Activated T-cell treated with anti-CD3 and anti-CD28 coated beads, Interleukin-2, amount 50 U/mL, for 24 hours (primary cell): Measurements from ENCODE around the gene TP53RK.

Experiments used
- DNase-seq: peaks from one replicate; pipeline ENCODE4 v3.0.0-alpha.2; 2020
- H3K27ac Mint-ChIP-seq: 2 replicates; pipeline ENCODE4 v1.8.0; 2020; ENCODE audit warnings: mild to moderate bottlenecking, mixed read lengths
- H3K27me3 Mint-ChIP-seq: 2 replicates; pipeline ENCODE4 v1.8.0; 2020; ENCODE audit warnings: mixed read lengths
- H3K36me3 Mint-ChIP-seq: 2 replicates; pipeline ENCODE4 v1.8.0; 2020; ENCODE audit warnings: low read depth, mixed read lengths
- H3K4me1 Mint-ChIP-seq: 2 replicates; pipeline ENCODE4 v1.8.0; 2020; ENCODE audit warnings: low read depth, mixed read lengths
- H3K4me3 Mint-ChIP-seq: 2 replicates; pipeline ENCODE4 v1.8.0; 2020; ENCODE audit warnings: mild to moderate bottlenecking, moderate library complexity, mixed read lengths
- H3K9me3 Mint-ChIP-seq: 2 replicates; pipeline ENCODE4 v1.8.0; 2020; ENCODE audit warnings: mixed read lengths

Gene TP53RK

DNA sequence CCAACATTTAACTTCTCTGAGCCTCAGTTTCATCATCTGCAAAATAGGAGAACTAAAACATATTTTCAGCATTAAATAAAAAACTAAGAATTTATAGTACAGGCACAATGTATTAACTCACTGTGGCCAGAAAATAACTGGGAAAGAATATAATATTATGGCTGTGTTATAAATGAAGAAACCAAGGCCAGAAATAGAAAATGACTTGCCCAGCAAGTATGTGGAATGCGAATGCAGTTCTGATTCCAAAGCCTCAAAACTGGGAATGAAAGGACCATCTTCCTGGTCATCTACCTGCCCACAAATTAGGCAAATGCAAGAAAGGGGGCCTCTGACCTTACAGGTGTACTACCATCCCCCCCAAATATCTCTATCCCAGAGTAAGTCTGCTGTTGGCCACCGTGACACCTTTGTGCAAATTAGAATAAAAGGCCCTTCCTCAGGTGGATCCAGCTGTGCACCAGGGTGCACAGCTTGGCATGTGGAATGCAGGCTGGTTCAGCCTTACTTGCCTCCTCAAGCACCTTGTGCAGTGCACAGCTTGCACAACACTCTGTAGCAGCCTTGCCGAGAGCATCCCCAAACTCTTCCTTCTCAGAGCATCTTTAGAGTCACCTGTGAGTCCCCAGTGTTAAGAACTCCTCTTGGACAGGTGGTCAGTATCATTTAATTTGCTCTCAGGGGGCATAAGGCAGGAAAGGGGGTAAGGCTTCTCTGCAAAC lies 42.4 kb downstream of the TP53RK start:
- H3K4me3 Mint-ChIP-seq: no peak overlapping the region
- H3K27me3 Mint-ChIP-seq: peaks cover 22% of the 10 kb centered on the region
- H3K9me3 Mint-ChIP-seq: no peaks in the 10 kb centered on the region
- H3K4me1 Mint-ChIP-seq: no peaks in the 10 kb centered on the region
- H3K36me3 Mint-ChIP-seq: no peaks in the 10 kb centered on the region
- DNase-seq: no peak
- no peak overlapping the region for H3K27ac Mint-ChIP-seq

DNA sequence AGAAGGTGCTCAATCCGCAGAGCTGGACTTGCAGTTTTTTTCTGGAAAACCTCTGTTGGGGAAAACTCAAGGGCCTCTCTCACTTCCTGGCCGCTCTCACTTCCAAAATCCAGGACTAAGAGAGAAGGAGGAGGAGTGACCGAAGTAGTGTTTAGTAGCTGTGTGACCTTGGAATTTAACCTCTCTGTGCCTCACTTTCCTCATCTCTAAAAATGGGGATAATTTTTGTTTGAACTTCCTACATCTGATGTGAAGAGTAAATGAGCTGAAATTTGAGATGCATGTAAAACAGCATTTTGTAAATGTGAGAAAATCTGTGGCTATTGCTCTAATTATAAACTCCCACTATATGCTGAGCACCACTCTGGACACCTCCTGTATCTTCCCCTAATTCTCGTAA lies 43.1 kb downstream of the TP53RK start:
- Mint-ChIP-seq H3K27me3 (peaks cover 20% of the 10 kb centered on the region), H3K4me1 (no peaks in the 10 kb centered on the region), H3K27ac (no peak overlapping the region), H3K9me3 (no peaks in the 10 kb centered on the region), H3K36me3 (no peaks in the 10 kb centered on the region), H3K4me3 (no peak overlapping the region)
- no peak for DNase-seq

DNA sequence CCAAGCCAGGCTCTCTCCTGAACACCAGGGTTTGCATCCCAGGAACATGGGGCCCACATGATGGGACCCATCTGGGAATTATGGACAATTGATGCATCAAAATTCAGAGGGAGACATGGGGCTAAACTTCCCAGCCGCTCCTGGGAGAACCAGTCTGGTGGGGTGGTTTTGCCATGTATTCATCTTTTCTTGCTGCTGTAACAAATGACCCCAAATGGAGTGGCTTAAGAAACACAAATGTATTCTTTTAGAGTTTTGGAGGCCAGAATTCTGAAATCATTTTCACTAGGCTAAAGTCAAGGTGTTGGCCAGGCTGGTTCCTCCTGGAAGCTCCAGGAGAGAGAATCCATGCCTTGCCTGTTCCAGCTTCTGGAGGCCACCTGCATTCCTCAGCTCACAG lies 44.5 kb downstream of the TP53RK start:
- no peaks in the 10 kb centered on the region for H3K9me3 Mint-ChIP-seq
- no peak for DNase-seq
- H3K27ac Mint-ChIP-seq: no peak overlapping the region
- peaks cover 9% of the 10 kb centered on the region for H3K27me3 Mint-ChIP-seq
- H3K4me3 Mint-ChIP-seq: no peak overlapping the region
- H3K36me3 Mint-ChIP-seq: no peaks in the 10 kb centered on the region
- no peaks in the 10 kb centered on the region for H3K4me1 Mint-ChIP-seq

DNA sequence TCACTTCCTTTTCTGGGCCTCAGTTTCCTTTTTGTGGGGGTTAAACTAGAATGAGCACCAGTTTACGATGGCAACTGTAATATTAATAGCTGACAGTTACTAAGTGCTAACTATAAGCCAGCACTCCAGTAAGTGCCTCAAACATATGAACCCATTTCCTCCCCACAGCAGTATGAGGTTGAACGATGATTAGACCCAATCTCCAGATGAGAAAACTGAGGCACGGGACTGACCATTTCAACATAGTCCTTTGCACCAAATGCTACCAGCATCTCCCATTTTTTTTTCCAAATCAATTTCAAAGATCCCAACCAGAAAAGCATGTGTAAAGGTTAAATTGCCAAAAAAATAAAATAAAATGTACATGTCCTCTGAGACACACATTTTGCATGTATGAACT lies 45.1 kb downstream of the TP53RK start:
- Mint-ChIP-seq H3K4me1 (no peaks in the 10 kb centered on the region), H3K36me3 (no peaks in the 10 kb centered on the region), H3K9me3 (no peaks in the 10 kb centered on the region), H3K27me3 (peaks cover 12% of the 10 kb centered on the region), H3K4me3 (no peak overlapping the region), H3K27ac (no peak overlapping the region)
- DNase-seq: no peak

DNA sequence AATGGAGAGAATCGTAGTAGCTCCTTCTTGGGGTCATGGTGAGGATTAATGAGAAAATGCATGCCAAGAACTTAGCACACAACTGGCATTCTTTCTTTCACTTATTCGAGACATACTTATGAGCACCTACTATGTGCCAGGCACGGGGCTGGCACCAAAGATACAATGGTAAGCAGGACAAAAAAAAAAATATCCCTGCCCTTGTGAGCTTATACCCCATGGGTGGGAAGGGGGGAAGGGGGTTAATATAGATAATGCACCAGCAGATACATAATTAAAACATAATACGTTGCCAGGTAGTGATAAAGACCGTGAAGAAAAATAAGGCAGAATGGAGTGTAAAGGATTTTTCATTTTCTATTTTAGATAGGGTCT lies 46.3 kb downstream of the TP53RK start:
- no peak for DNase-seq
- Mint-ChIP-seq H3K36me3 (no peaks in the 10 kb centered on the region), H3K9me3 (no peaks in the 10 kb centered on the region), H3K27ac (no peak overlapping the region), H3K27me3 (peaks cover 14% of the 10 kb centered on the region), H3K4me1 (no peaks in the 10 kb centered on the region), H3K4me3 (no peak overlapping the region)

DNA sequence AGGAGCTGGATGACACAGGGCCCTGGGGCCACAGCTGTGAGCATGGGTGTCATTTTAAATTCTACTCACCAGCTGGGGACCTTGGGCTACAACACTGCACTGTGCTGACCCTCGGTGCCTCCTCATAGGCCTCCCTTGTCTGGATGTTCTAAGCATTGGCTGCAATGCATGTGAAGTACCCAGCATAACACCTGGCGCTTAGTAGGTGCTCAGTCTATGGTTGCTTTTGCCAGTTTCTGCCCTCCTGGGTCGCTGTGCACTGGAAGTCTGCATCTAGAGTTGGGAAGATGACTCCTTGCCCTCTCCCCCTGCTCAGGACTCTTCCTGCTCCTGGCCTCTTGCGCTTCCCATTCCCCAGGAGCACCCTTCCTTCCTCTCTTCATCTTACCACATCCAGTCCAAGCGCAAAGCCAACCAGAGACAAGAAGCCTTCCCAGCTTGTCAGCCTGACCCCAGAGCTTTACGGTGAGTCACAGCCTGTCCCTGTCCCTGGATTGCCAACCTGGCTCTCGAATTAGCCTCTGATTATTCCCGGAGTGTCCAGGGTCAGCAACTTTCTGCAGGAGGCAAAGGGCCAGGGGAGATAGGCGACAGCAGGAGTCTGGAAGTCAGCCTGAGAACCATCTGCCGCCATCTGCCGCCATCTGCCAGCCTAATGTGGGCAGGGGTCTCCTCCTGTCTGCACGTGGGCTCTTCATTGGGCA lies 46.8 kb downstream of the TP53RK start:
- no peak overlapping the region for H3K4me3 Mint-ChIP-seq
- H3K27ac Mint-ChIP-seq: no peak overlapping the region
- no peaks in the 10 kb centered on the region for H3K9me3 Mint-ChIP-seq
- H3K27me3 Mint-ChIP-seq: peaks cover 14% of the 10 kb centered on the region
- no peaks in the 10 kb centered on the region for H3K36me3 Mint-ChIP-seq
- DNase-seq: no peak
- no peaks in the 10 kb centered on the region for H3K4me1 Mint-ChIP-seq

DNA sequence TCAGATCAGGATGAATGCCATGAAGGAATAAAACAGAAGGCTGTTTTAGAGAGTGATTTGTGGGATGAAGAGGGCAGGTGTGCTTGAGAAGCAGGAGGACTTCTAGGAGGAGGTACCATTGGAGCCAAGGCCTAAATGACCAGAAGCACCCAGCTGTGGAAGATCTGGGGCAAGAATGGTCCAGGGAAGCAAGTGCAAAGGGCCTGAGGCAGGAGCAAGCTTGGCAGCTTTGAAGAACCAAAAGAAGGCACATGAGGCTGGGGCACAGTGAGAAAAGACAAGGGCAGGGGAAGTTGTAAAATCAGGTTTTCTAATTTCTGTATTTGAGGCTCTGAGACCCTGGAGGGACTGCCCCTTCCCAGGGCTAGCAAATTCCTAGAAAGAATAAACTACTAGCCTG lies 47.8 kb downstream of the TP53RK start:
- Mint-ChIP-seq H3K4me3 (no peak overlapping the region), H3K9me3 (no peaks in the 10 kb centered on the region), H3K27ac (no peak overlapping the region), H3K27me3 (peaks cover 12% of the 10 kb centered on the region), H3K36me3 (no peaks in the 10 kb centered on the region), H3K4me1 (no peaks in the 10 kb centered on the region)
- no peak for DNase-seq

DNA sequence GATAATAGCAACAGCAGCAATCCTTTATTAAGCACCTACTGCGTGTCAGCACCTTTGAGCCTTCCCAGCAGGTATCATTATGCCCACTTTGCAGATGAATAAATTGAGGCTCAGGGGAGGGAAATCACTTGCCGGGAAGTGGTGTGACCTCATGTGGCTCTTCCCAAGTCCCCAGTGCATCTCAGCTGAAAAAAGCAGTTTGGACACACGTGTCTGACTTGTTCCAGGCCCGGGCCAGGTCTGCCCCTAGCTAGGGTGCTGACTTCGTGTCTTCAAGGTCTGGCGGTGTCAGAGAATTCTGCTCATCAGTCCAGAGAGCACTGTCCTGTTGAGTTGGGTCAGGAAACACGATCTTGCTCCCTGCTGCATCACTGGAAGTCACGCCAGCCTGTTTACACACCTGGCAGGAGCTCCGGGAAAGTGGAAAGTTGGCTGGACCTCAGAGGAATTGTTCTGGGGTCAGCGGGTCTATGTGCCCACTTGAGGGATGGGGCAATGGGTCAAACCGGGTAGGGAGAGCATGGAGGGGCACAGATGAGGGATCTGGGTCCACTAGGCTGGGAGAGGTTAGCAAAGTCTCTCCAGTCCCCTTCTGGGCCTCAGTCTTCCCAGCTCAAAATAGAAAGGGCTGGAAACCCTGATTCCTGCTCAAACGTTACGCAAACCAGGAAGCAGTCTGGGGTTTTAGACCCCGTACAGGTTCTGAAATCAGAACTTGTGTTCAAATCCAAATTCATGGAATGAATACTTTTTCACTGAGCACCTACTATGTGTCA lies 48.5 kb downstream of the TP53RK start:
- DNase-seq: no peak
- Mint-ChIP-seq H3K27me3 (peaks cover 17% of the 10 kb centered on the region), H3K4me3 (no peak overlapping the region), H3K4me1 (no peaks in the 10 kb centered on the region), H3K27ac (no peak overlapping the region), H3K36me3 (no peaks in the 10 kb centered on the region), H3K9me3 (no peaks in the 10 kb centered on the region)

DNA sequence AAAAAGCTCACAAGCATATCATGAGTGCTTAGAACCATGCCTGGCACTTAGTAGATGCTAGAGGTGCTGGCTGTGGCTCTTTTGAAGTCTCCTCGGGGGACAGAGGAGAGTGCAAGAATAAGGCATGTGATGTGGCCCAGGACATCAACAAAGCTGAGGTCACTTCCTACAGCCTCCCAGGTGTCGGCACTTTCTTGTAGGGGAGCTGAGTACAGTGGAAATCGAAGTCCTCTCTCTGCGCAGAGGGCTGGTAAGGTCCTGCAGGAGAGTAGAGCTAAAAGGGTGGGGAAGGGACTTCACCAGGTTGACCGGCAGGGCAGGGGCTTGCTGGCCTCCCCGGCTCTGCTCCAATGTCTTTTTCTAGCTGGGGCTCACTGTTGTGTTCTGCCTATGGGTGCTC lies 49.2 kb downstream of the TP53RK start:
- Mint-ChIP-seq H3K4me1 (no peaks in the 10 kb centered on the region), H3K9me3 (no peaks in the 10 kb centered on the region), H3K27ac (no peak overlapping the region), H3K36me3 (no peaks in the 10 kb centered on the region), H3K27me3 (peaks cover 23% of the 10 kb centered on the region), H3K4me3 (no peak overlapping the region)
- no peak for DNase-seq

DNA sequence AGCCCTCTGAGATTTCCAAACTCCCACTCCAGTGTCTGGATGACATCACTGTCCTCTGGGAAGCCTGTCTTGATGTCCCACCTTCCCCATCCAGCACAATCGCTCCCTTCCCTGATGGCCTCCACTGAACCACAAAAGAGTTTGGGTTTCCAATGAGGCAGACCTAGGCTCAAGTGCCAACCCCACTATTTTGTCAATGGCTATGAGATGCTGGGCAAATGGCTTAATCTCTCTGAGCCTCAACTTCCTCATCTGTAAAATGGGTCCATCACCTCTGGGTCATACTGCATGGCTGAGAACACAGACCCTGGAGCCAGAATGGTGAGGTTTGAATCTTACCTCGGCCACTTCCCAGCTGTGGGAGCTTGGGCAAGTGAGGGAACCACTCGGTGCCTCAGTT lies 49.7 kb downstream of the TP53RK start:
- H3K27ac Mint-ChIP-seq: no peak overlapping the region
- H3K4me3 Mint-ChIP-seq: no peak overlapping the region
- no peaks in the 10 kb centered on the region for H3K4me1 Mint-ChIP-seq
- H3K36me3 Mint-ChIP-seq: no peaks in the 10 kb centered on the region
- DNase-seq: no peak
- no peaks in the 10 kb centered on the region for H3K9me3 Mint-ChIP-seq
- peaks cover 27% of the 10 kb centered on the region for H3K27me3 Mint-ChIP-seq

DNA sequence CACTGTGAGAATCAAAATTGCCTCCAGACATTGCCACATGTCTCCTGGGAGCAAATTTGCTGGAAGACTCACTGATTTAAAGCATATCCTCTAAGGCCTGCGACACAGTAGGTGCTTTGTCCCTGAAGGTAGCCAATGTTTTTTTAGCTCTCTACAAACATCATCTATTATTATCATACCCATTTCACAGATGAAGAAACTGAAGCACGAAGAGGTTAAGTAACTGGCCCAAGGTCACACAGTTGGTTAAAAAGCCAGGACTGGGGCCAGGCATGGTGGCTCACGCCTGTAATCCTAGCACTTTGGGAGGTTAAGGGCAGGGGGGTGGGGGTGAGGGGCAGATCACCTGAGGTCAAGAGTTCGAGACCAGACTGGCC lies 50.4 kb downstream of the TP53RK start:
- no peaks in the 10 kb centered on the region for H3K36me3 Mint-ChIP-seq
- no peak for DNase-seq
- peaks cover 29% of the 10 kb centered on the region for H3K27me3 Mint-ChIP-seq
- no peak overlapping the region for H3K4me3 Mint-ChIP-seq
- H3K27ac Mint-ChIP-seq: no peak overlapping the region
- no peaks in the 10 kb centered on the region for H3K4me1 Mint-ChIP-seq
- no peaks in the 10 kb centered on the region for H3K9me3 Mint-ChIP-seq

DNA sequence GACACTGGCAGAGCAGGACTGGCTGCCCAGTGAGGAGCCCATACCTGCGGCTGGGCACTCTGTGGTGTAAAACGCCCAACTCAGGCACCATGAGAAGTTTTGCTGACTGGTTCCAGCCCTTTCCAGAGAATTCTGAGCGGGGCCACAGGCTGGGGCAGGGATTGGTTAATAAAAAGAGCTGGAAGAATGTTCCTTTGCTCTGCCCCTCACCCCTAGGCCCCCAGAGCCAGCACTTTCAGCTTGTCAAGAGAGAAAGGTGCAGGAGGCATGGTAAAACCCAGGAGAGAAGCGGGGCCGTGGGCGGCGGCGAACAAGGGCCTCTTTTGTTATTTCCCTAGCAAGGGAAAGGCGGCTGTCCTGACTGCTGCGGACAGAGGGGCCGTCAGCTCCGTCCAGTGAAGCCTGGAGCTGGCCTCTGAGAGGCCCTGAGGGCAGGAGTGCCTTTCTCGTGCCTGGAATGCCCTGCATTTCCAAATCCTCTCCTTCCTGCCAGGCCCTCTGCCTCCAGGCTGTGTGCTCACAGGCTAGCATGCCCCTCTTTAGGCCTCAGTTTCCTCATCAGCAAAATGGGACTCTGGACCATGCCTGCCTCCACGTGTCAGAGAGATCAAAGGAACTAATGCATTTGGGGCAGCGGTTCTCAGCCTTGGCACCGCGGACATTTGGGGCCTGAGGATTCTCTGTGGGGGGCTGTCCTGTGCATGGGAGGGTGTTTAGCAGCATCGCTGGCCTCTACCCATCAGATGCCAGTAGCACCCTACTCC lies 50.9 kb downstream of the TP53RK start:
- H3K9me3 Mint-ChIP-seq: no peaks in the 10 kb centered on the region
- peaks cover 35% of the 10 kb centered on the region for H3K27me3 Mint-ChIP-seq
- no peaks in the 10 kb centered on the region for H3K4me1 Mint-ChIP-seq
- H3K27ac Mint-ChIP-seq: no peak overlapping the region
- no peaks in the 10 kb centered on the region for H3K36me3 Mint-ChIP-seq
- no peak for DNase-seq
- H3K4me3 Mint-ChIP-seq: no peak overlapping the region

DNA sequence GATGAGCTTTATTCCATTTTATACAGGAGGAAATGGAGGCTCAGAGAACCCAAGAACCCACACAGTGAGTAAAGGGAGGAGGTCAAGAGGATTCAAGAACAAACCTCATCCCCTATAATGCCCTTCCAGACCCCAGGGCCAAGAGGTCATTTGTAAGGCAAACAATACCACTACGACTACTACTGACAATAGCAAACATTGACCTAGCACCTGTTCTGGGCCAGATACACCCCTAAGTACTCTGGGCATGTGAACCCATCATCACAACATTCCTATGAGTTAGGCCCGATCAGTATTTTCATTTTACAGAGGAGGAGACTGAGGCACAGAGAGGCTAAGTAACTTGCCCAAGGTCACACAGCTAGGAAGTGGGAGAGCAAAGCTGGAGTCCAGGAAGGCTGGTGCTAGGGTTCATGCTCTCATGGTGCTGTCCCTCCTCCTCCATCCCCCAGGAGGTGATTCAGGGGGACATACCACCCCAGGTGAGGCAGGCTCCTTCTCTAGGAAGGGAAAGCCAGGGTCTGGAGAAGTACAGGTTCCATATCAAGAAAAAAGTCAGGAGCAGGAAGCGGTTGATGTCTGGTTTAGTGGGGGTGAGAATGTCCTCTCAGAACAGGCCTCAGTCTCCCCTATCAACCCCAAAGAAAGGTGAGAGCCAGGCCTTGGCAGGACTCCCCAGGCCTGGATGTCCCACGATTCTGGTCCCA lies 51.7 kb downstream of the TP53RK start:
- no peak overlapping the region for H3K4me3 Mint-ChIP-seq
- H3K9me3 Mint-ChIP-seq: no peaks in the 10 kb centered on the region
- H3K36me3 Mint-ChIP-seq: no peaks in the 10 kb centered on the region
- peaks cover 41% of the 10 kb centered on the region for H3K27me3 Mint-ChIP-seq
- DNase-seq: no peak
- no peaks in the 10 kb centered on the region for H3K4me1 Mint-ChIP-seq
- H3K27ac Mint-ChIP-seq: no peak overlapping the region

DNA sequence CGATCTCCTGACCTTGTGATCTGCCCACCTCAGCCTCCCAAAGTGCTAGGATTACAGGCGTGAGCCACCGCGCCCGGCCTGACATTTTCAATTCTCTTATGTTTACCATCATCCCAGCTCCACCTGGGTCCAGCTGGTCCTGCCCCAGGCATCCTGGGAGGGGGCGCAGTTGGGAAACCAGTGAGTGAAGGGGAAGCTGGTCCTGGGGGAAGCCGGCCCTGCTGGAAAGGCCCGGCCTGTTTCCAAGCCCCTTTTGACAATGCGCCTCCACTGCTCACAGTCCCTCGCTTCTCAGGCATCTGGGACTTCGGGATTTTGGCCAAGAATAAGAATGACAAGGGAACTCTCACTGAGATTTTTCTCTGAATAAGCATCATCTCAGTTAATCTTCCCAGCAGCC lies 52.2 kb downstream of the TP53RK start:
- Mint-ChIP-seq H3K9me3 (no peaks in the 10 kb centered on the region), H3K4me3 (no peak overlapping the region), H3K27me3 (peaks cover 41% of the 10 kb centered on the region), H3K27ac (no peak overlapping the region), H3K4me1 (no peaks in the 10 kb centered on the region), H3K36me3 (no peaks in the 10 kb centered on the region)
- no peak for DNase-seq
